ENCODE results near the gene FLNB. TPM values are rescaled to one million over a fixed set of nuclear protein-coding genes. Genes with fewer than 3 reads are reported as not detected.

The FLNB gene
- total RNA-seq, 1 donor from 2014 or later: 303 TPM

DNA sequence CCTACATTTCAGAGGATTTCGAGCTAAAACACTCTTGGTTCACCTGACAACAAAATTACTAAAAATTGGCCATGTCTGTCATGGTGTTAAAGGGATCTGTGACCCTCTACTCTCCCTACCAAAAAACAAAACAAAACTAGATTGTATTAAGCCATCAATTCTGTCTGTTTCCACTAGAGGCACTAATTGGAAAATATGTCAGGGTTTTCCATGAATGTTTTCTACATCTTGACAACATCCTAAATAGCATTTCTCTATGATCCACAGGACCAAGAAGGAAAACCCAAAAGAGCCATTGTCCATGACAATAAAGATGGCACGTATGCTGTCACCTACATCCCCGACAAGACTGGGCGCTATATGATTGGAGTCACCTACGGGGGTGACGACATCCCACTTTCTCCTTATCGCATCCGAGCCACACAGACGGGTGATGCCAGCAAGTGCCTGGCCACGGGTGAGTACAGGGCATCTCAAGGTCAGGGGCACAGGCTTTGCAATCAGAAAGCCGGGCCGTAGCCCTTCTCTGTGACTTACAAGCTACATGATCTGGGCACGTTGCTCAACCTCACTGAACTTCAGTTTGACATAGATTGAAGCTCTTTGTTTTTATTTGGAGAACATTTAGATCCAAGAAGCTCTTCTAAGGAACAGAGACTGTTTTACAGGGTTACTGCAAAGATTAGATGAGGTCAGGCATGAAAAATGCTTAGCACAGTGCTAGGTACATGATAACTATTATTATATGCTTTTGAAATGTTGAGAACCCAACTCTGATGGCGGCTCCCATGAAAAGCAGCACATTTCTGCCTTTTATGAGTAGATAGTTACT, 127.7 kb downstream of the FLNB start:
- DNase-seq (ENCODE audit: low spot score): no peak

DNA sequence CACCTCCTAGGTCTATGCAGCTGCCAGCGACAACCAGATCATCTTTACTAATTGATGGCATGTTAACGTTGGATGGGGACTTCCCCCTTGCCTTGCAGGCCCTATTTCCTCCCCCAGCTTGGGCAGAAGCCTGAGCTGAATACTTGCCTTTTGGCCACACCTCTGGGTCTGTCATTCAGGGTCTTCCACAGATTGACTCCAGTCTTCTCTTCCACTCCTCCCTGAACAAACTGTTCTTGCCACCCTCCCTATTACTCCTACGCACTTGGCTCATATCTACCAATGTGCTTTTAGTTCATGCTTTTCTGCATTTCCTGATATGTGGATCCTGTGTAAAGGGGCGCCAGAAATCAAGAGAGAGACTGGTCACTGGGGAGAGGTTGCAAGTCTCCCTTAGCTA, 129.1 kb downstream of the FLNB start:
- DNase-seq (ENCODE audit: low spot score): no peak

DNA sequence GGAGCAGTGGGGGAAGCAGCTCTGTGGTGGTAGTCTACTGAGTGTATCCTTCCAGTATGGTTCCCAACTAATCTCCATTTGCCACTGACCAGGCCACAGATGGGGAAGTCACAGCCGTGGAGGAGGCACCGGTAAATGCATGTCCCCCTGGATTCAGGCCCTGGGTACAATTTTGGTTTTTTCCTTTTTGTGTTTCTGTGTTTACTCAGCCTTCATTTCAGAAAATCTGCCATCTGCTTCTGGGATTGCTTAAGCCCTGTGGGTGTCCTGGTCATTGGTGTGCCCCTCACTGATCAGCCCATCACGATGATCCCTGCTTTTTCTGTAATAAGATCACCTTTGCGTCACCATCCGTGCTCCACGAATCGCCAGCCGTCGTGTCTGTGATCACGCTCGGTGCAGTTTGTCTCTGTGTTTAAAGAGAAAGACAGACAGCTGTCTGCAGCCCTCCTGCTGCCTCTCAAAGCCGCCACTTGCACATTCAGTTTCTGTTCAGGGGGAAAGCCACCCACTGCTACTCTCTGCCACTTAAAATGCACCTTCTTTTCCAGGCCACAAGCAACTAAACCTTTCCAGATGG, 133.6 kb downstream of the FLNB start:
- no peak for DNase-seq (ENCODE audit: low spot score)

DNA sequence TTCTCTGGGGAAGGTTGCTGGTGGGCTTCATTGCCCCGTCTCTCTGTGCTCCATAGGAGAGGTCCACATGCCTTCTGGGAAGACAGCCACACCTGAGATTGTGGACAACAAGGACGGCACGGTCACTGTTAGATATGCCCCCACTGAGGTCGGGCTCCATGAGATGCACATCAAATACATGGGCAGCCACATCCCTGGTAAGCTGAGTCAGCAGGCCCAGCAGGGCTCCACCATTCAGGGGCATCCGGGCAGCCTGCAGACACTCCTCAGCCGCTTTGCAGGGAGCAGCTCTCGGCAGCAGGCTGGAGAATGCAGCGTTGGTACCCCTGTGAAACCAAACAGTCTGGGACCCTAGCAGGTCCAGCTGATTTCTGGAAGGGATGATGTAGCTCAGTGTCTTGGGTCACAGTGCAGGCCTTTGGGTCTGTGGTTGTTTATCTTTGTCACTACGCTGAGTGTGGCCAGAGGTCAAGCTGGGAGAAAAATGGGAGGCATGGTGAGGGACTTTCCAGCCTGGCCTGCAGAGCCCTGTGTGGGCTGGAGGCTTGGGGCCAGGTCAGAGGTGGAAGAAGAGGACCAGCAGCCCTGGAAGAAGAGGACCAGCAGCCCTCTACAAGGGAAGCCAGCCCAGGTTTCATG, 135.3 kb downstream of the FLNB start:
- DNase-seq (ENCODE audit: low spot score): no peak

DNA sequence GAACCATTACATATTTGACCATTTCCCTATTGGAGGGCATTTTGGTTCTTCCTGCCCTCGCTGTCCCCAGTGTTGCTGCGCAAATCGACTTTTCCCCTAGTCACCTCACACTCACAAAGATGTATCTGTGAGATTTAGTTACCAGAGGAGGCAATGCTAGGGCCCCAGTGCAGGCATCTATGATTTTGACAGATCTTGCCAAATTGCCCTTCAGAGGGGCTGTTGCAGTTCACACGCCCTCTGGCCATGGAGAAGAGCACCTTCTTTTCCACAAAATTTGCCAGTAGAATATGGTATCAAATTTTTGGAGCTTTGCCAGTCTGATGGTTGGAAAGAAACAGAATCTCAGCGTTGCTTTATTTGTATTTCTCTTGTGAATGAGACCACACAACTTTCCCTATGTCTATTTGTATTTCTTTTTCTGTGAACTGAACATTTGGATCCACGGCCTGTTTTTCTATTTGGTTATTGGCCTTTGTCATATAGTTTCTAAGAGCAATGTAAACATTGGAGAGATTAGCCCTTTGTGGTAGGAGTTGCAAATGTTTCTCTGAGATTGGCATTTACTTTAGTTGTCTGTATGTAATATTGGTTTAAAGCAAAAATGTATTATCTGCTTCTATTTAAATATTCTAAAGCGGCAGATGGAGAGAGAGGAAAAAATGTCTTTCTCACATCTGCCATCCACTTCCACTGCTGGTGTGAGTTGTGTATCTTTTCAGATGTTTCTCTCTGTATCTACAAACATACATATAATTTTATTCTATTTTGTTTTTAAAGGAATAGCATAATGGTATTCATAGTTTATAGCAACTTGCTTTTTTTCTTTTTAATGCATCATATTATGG, 136.5 kb downstream of the FLNB start:
- no peak for DNase-seq (ENCODE audit: low spot score)

DNA sequence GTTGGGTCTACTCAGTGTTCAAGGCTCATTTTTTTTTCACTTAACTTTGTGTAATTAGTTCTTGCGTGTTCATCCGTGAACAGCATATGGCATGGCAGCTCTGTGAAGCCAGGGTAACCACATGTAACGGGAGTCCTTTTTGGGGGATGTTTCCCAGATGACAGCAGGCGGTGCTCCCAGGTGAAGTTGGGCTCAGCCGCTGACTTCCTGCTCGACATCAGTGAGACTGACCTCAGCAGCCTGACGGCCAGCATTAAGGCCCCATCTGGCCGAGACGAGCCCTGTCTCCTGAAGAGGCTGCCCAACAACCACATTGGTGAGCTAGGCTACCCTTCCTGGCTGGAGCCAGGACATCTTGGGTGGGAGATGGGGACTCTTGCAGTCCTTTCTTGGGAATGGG, 139.8 kb downstream of the FLNB start:
- no peak for DNase-seq (ENCODE audit: low spot score)

DNA sequence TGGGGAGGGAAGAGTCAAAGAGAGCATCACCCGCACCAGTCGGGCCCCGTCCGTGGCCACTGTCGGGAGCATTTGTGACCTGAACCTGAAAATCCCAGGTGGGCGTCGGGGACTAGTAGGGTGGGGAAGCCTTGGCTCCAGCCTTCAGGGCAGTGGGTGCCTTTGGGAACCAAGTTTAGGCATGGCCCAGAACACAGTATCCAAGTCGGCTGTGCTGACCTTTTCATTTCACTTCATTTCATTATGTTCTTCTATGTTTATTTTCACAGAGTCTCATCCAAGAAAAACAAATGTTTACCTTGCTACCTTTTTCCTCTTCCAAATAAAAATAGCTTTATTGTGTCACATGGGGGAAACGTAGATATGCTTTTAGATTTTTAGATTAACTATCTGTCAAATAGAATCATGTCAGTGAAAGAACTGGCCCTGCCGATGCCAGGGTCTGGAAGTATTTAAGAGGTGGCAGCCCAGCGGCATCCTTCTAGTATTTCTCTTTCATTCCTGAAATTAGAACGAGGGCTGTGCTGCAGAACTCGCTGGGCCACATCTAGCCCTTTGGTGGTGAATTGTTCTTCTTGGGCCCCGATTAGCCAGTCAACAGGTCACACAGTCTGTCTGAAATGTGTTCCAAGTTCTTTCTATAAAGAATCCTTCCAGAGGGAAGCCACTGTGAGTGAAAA, 142.0 kb downstream of the FLNB start:
- no peak for DNase-seq (ENCODE audit: low spot score)

DNA sequence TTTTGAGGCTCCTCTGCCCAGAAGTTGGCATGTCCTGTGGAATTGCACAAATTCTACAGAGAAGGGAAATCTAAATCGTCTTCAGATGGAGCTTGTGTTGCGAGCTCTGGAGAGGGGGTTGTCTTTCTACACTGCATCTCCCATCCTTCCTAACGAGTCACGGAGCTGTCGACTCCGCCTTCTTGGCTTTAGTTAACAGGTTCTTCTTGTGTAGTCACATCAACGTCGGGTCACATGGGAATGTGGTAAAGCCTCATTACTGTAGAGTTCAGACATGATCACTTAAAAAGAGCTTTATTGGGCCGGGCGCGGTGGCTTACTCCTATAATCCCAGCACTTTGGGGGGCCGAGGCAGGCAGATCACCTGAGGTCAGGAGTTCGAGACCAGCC, 142.6 kb downstream of the FLNB start:
- no peak for DNase-seq (ENCODE audit: low spot score)

DNA sequence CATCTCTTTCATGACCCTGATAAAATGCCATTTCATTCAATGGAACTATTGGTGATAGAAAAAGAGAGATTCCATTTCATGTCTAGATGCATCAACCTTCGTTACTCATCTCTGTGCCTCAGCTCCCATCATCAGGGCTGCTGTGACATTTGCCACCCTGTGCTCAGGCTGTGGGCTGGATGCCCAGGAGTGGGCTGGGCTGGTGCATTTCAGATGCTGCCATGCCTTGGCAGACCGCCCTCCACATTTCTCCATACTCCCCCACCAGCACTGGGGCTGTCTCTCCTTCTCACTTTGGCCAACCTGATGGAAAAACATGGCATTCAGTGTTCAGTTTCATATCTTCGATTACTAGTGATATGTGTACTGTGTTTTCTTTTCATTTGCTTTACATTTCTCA, 143.4 kb downstream of the FLNB start:
- no peak for DNase-seq (ENCODE audit: low spot score)

DNA sequence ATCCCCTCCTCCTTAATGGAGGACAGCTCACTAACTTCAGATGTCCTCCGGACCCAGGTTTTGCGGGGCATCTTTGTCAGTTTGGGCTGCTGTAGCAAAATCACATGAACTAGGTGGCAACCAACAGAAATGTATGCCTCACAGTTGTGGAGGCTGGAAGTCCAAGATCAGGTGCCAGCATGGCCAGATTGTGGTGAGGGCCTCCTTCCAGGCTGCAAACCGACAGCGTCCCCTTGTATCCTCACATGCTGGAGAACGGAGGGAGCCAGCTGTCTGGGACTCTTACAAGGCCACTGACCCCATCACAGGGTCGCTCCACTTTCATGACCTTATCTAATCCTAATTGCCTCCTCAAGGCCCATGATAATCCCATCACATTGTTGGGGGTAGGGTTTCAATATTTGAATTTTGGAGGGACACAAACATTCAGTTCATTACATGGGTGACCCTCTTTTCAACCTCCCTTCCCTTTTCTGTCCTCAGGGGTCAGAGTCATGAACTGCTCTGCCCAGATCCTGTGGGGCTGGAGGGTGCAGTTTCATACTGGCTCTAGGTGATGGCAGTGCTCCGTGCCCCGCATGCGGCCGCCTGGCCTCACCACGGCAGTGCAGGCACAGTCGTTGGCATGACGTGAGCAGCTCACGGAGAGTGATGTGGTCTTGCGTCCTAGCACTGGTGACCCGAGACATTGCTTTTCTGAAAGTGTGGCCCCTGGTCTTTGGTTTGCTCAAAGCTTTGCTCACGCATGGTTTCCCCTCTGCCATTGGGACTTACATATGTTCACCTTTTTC, 144.2 kb downstream of the FLNB start:
- DNase-seq (ENCODE audit: low spot score): no peak

DNA sequence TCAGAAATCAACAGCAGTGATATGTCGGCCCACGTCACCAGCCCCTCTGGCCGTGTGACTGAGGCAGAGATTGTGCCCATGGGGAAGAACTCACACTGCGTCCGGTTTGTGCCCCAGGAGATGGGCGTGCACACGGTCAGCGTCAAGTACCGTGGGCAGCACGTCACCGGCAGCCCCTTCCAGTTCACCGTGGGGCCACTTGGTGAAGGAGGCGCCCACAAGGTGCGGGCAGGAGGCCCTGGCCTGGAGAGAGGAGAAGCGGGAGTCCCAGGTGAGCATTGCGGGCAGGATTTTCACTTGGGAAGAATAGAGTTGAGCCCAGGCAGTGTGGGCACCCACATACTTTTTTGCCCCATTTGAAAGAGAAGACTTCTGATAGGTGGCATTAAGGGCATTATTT, 145.1 kb downstream of the FLNB start:
- no peak for DNase-seq (ENCODE audit: low spot score)

DNA sequence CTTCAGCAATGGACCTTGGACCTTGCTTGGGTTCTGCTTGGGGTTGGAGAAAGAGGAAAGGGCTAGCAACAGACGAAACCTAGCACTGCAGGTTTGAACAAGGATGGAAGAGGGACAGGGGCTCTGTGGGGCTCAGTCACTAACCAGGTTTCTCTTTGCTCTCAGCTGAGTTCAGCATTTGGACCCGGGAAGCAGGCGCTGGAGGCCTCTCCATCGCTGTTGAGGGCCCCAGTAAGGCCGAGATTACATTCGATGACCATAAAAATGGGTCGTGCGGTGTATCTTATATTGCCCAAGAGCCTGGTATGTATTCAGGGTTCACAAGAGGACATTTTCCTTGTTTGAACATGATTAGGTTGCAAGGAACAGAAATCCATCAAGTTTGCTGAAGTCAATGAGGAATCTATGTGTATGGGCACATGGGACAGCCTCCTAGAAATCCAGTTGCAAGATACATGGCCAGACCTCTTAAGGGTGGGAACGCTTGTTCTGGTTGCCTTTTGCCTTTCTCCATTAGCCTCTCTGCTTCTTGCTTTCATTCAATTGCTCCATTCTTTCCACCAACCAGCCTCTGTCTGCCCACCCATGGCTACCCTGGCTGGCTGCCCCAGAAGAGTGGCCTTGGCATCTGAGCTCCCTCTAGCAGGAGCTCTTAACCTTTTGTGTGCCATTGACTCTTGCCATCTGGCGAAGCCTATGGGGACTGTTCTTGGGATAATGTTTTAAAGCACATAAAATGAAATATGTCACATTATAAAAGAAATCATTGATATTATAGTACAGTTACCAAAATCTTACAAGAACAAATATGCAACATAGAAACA, 146.6 kb downstream of the FLNB start:
- DNase-seq (ENCODE audit: low spot score): no peak

DNA sequence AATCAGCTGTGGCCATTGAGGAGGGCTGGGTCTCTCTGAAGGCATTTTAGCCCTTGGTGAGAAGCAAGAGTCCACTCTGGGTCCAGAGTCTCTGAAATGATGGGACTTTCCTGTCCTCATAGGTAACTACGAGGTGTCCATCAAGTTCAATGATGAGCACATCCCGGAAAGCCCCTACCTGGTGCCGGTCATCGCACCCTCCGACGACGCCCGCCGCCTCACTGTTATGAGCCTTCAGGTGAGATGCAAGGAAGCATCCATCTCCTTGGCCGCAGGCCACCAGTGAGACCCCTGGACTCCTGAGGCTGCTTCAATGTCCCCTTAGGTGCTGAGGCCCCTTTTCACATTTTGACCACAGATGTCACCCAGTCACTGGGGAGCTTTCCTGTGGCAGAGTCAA, 147.6 kb downstream of the FLNB start:
- DNase-seq (ENCODE audit: low spot score): no peak

DNA sequence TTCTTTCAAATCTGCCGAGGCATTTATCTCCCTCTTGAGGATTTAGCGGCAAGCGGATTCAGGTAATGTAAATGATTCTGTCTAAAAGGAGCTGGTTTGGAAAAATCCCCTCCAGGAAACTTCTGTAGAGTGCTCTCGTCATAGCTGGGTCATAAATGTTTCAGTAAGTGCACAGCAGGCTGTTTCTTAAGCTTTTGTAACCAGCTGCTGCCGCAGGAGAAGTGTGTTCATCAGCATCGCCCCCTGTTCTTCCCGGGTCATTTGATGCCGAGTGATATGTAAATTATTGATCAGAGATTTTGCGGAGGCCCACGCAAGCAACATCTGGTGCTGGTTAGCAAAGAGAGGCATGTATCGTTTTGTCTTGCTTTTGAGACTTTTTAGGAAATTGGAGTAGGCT, 149.5 kb downstream of the FLNB start:
- DNase-seq (ENCODE audit: low spot score): no peak

DNA sequence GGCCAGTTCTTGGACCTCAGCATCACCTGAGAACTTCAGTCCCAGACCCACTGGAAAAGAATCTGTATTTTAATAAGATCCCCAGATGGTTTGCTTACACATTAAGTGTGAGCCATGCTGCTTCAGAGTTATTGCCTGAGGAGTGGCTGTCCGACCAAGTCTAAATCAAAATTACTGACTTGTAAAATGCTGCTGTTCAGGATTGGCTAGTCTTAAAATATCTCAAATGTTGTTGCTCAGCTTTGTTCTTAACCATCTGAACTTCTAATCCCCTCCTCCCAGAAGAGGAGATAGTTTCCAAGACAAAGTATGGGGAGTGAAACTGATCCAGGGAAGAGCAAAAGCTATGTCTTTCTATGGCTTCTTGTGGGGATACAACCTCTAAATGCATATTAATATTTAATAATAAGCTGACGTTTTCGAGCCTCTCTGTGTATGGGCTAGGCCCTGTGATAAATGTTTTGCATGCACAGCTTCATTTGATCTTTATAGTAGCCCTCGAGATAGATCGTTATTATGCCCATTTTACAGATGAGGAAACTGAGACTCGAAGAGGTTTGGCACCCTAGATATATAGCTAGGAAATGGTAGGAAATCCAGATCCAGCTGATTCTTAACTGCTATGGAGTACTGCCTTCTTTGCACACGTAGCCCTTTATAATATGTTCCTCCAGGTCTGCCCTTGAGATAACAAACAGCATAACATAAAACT, 150.4 kb downstream of the FLNB start:
- DNase-seq (ENCODE audit: low spot score): no peak

DNA sequence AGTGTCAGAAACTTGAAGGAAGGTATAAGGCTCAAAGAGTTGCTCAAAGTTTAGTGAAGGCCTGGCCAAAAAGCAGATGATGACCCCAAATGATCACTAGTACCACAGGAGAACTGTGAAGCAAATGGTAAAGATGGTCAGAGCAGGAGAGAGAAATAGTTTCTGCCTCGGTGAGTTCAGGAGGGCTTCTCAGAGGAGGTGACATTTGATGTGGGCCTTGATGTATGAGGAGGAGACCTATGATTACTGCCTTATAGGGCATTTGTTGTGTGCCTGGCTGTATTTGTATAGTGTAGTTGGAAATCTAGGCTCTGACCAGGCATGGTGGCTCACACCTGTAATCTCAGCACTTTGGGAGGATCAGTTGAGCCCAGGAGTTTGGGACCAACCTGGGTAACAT, 152.2 kb downstream of the FLNB start:
- no peak for DNase-seq (ENCODE audit: low spot score)

DNA sequence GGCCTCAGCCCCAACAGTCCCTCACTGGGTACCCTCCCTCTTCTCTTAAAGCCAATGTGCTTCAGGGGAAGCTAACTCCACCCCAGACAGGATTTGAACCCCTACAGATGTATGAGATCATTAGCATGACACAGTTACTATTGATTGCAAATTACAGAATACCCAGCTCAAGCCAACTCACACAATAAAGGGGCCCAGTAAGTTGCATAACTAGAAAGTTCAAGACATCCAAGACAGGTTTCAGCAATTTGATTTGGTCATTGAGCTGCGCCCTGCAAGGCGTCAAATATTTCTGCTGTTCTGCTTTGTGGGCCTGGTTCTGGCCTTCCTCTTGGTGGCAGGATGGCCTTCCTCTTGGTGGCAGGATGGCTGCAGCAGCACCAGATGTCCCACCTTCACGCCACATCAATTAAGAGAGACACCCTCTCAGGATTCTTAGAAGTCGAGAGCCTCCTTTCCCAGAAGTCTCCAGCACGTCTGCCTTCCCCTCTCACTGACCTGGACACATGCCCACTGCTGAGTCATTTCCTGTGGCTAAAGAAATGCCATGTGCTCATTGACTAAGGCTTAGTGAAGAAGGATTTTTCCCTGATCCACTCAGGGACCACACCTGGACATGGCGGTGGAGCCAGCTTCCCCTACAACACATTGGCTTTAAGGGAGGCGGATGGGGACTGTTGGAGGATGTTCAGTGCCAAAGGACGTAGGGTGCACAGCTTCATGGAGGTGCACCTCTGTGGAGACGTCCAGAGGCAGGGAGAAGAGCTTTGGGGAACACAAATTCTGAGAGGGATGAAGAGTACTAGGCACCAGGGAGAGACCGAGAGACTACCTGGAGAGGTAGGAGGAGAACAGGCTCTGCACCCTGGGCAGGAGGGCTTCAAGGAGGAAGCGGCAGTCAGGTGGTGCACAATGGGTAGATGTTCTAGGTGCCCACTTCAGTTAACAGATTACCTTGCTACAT, 153.5 kb downstream of the FLNB start:
- peak; percentile 85 for DNase-seq (ENCODE audit: low spot score)

DNA sequence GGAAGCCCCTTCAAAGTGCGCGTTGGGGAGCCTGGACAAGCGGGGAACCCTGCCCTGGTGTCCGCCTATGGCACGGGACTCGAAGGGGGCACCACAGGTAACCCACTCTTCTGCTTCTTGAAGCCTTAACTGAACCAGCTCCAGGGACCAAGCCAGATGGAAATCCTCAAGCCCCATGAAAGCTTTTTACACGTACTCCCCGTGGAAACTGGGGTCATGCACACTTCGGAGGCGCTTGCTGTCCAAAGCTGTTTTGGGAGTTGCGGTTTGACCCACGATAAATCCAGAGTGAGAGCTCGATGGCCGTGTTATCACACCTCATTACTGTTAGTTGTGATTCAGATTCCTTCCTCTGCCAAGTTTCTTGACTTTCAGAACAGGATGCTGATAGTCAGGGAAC, 155.0 kb downstream of the FLNB start:
- no peak for DNase-seq (ENCODE audit: low spot score)

All from ureter (tissue), 1 donor.